Parathyroid adenoma (tissue), 2 donors: Measurements from ENCODE around the gene GSDME.

Source experiments
- H2AFZ ChIP-seq: fragments of 300-600 bp; sonication (generic); one replicate; pipeline ENCODE4 v1.7.0; 2017; ENCODE audit warnings: antibody characterized with exemption, mild to moderate bottlenecking
- H3K27ac ChIP-seq: fragments of 300-600 bp; sonication (generic); one replicate; pipeline ENCODE4 v1.7.0; 2017
- H3K27me3 ChIP-seq: fragments of 300-600 bp; sonication (generic); one replicate; pipeline ENCODE4 v1.7.0; 2017; ENCODE audit warnings: low read length; ENCODE audit not compliant: control insufficient read depth, insufficient read depth
- H3K36me3 ChIP-seq: fragments of 300-600 bp; sonication (generic); one replicate; pipeline ENCODE4 v1.7.0; 2017; ENCODE audit warnings: low read length; ENCODE audit not compliant: control insufficient read depth, insufficient read depth
- H3K4me1 ChIP-seq: fragments of 300-600 bp; sonication (generic); one replicate; pipeline ENCODE4 v1.7.0; 2017; ENCODE audit warnings: control low read depth
- H3K4me2 ChIP-seq: fragments of 300-600 bp; sonication (generic); one replicate; pipeline ENCODE4 v1.7.0; 2017; ENCODE audit warnings: low read length
- H3K4me3 ChIP-seq: fragments of 300-600 bp; sonication (generic); one replicate; pipeline ENCODE4 v1.7.0; 2017; ENCODE audit warnings: low read depth, low read length
- H3K79me2 ChIP-seq: fragments of 300-600 bp; sonication (generic); one replicate; pipeline ENCODE4 v1.7.0; 2017; ENCODE audit warnings: control low read depth
- H3K9ac ChIP-seq: fragments of 300-600 bp; sonication (generic); one replicate; pipeline ENCODE4 v1.7.0; 2017; ENCODE audit warnings: mild to moderate bottlenecking
- H3K9me3 ChIP-seq: fragments of 300-600 bp; sonication (generic); one replicate; pipeline ENCODE4 v1.7.0; 2017; ENCODE audit warnings: low read length; ENCODE audit not compliant: control insufficient read depth
- CTCF ChIP-seq: fragments of 300-600 bp; sonication (generic); IDR thresholded peaks from one replicate; pipeline ENCODE4 v1.7.0; 2017; ENCODE audit warnings: antibody characterized with exemption, mild to moderate bottlenecking
- donor health status: primary hyperparathyroidism.

Gene GSDME

GRCh38 chr7:24762771-24763170 is 5.5 kb upstream of the GSDME start:
- H3K4me3 ChIP-seq, result no peak overlapping the region
- no peak overlapping the region for H3K4me2 ChIP-seq
- no peak overlapping the region for H2AFZ ChIP-seq
- no peak overlapping the region for H3K9ac ChIP-seq
- no peaks in the 10 kb centered on the region for H3K9me3 ChIP-seq
- TF ChIP-seq CTCF, result no peak
- no peak overlapping the region for H3K27ac ChIP-seq
- no peaks in the 10 kb centered on the region for H3K4me1 ChIP-seq
- H3K27me3 ChIP-seq, result no peaks in the 10 kb centered on the region
- H3K36me3 ChIP-seq, result no peaks in the 10 kb centered on the region
- H3K79me2 ChIP-seq, result no peaks in the 10 kb centered on the region

GRCh38 chr7:24760968-24761367 is 3.7 kb upstream of the GSDME start:
- no peaks in the 10 kb centered on the region for H3K79me2 ChIP-seq
- no peaks in the 10 kb centered on the region for H3K27me3 ChIP-seq
- no peaks in the 10 kb centered on the region for H3K36me3 ChIP-seq

GRCh38 chr7:24756545-24757352 is 515 bp downstream of the GSDME start:
- peak overlapping the region; percentile 100 for H2AFZ ChIP-seq
- no peaks in the 10 kb centered on the region for H3K4me1 ChIP-seq
- H3K4me2 ChIP-seq, result peak overlapping the region; percentile 92
- no peaks in the 10 kb centered on the region for H3K79me2 ChIP-seq
- H3K9ac ChIP-seq, result peak overlapping the region; percentile 39
- no peaks in the 10 kb centered on the region for H3K36me3 ChIP-seq
- no peak overlapping the region for H3K27ac ChIP-seq
- H3K27me3 ChIP-seq, result no peaks in the 10 kb centered on the region
- H3K9me3 ChIP-seq, result no peaks in the 10 kb centered on the region
- TF ChIP-seq CTCF, result no peak
- H3K4me3 ChIP-seq, result peak overlapping the region; percentile 64

More at GRCh38 chr7:24760968-24761367, 3.7 kb upstream of the GSDME start:
- no peak overlapping the region for H2AFZ ChIP-seq
- no peaks in the 10 kb centered on the region for H3K4me1 ChIP-seq
- no peak overlapping the region for H3K27ac ChIP-seq
- no peaks in the 10 kb centered on the region for H3K9me3 ChIP-seq
- TF ChIP-seq CTCF, result no peak
- H3K4me2 ChIP-seq, result no peak overlapping the region
- no peak overlapping the region for H3K4me3 ChIP-seq
- H3K9ac ChIP-seq, result no peak overlapping the region

- peak overlapping the region; percentile 92 for H3K4me2 ChIP-seq
- H3K36me3 ChIP-seq, result no peaks in the 10 kb centered on the region
- H3K9ac ChIP-seq, result no peak overlapping the region
- H3K4me3 ChIP-seq, result no peak overlapping the region
- no peak overlapping the region for H2AFZ ChIP-seq
- no peaks in the 10 kb centered on the region for H3K4me1 ChIP-seq
- no peaks in the 10 kb centered on the region for H3K9me3 ChIP-seq
- TF ChIP-seq CTCF, result no peak
- no peak overlapping the region for H3K27ac ChIP-seq
- H3K27me3 ChIP-seq, result no peaks in the 10 kb centered on the region
- H3K79me2 ChIP-seq, result no peaks in the 10 kb centered on the region
Measured at GRCh38 chr7:24755541-24756407, 1.5 kb downstream of the GSDME start.
